Measurements from ENCODE around the gene AKAP13.

DNA sequence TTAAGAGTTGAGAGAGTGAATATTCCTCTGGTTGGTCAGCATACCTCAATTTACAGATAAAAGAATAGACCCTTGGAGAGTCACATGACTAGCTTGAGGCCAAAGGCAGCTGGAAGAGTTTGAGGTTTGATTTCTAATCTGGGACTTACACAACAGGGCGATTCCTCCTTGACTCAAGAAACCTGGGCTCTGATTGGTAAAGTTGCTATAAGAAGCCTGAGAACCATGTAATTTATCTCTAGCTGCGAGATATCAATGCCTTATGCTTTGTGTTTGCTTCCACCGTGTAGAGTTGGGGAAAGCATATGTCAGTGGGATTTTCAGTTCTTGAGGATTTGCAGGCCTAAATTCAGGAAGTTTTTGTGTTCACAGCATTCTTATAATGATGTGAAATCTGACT lies 208.3 kb downstream of the AKAP13 start:
- TF ChIP-seq, protein P1, sequence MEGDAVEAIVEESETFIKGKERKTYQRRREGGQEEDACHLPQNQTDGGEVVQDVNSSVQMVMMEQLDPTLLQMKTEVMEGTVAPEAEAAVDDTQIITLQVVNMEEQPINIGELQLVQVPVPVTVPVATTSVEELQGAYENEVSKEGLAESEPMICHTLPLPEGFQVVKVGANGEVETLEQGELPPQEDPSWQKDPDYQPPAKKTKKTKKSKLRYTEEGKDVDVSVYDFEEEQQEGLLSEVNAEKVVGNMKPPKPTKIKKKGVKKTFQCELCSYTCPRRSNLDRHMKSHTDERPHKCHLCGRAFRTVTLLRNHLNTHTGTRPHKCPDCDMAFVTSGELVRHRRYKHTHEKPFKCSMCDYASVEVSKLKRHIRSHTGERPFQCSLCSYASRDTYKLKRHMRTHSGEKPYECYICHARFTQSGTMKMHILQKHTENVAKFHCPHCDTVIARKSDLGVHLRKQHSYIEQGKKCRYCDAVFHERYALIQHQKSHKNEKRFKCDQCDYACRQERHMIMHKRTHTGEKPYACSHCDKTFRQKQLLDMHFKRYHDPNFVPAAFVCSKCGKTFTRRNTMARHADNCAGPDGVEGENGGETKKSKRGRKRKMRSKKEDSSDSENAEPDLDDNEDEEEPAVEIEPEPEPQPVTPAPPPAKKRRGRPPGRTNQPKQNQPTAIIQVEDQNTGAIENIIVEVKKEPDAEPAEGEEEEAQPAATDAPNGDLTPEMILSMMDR (IDR thresholded peaks at IDR 0.05), result no peak
- TF ChIP-seq POLR2AphosphoS5 (IDR thresholded peaks at IDR 0.05) (no peak), POLR2A (IDR thresholded peaks at IDR 0.05) (no peak)
